Measurements from ENCODE around the gene GBP6. TPM values are rescaled to one million over a fixed set of nuclear protein-coding genes. Genes with fewer than 3 reads are reported as not detected.
"Not testable (repeated sequence)": the region's sequence is repeated elsewhere in the genome, so short reads cannot be mapped to it uniquely, and the experiment has no call there.

GBP6 gene
- total RNA-seq, 4 donors from 2014 or later = not detected

DNA sequence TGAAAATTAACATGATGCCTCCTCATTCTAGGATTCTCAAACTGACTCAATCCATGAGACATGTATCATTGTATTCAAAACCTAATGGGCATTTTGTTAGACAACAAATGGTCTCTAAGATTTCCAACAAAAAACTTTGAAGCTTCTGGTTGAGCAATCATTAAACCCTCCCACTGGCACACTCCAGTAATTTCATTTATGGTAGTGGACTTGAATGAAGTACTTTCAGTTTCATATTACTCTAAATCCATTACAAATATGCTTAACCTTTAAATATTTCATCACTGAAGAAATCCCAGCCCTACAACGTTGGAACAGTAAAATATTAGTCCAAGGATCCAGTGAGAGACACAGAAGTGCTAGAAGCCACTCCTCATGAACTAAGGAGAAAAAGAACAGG is 43.5 kb downstream of the GBP6 start:
- Histone ChIP-seq H3K27me3 (no peaks in the 10 kb centered on the region), H3K9me3 (no peaks in the 10 kb centered on the region), H3K27ac (peak overlapping the region; percentile 13 to 68 (median 50)), H3K4me1 (peaks cover 0 to 3% of the 10 kb centered on the region in 2 donors), H3K4me3 (peak overlapping the region; percentile 24 to 50 (median 34)), H3K36me3 (no peaks in the 10 kb centered on the region)
- intact Hi-C loops (cut with DNase I; ENCODE audit: low total_unique reads) (no loop called here), in situ Hi-C loops (cut with MboI; ENCODE audit: low sequenced_read_pairs in 4 of 4) (no loop called here)
- DNase-seq (no peak), ATAC-seq (peak; percentile 52 to 60)
- no peak for TF ChIP-seq POLR2A (IDR thresholded peaks at IDR 0.05)
- no peak for TF ChIP-seq CTCF (IDR thresholded peaks at IDR 0.05 in 4 of 5, conservative IDR thresholded peaks at IDR 0.05 in 1 of 5)

DNA sequence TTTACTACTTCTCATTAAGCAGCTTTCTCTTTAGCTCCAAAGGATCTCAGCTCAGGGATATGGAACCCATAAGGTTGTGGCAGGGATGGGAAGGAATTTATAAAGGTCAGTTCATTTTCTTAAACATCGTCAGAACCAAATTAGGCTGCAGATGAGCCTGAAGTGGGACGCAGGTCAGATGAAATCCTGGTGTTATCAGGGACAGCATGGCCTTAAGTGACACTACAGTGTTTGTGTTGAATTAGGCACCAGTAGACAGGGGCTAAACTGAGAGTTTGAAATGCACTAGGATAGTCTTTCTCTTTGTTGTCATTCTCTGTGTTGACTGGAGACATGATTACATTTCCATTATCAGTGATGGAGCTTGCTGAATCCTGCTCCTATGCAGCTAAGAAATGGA is 43.9 kb downstream of the GBP6 start:
- in situ Hi-C loops (cut with MboI; ENCODE audit: low sequenced_read_pairs in 4 of 4); H3K27me3 ChIP-seq; DNase-seq; ATAC-seq; H3K9me3 ChIP-seq; intact Hi-C loops (cut with DNase I; ENCODE audit: low total_unique reads); H3K4me1 ChIP-seq; H3K36me3 ChIP-seq: not testable (repeated sequence)
- Histone ChIP-seq H3K27ac (peak overlapping the region; percentile 13 to 68 (median 50)), H3K4me3 (peak overlapping the region; percentile 24 to 50 (median 34))

DNA sequence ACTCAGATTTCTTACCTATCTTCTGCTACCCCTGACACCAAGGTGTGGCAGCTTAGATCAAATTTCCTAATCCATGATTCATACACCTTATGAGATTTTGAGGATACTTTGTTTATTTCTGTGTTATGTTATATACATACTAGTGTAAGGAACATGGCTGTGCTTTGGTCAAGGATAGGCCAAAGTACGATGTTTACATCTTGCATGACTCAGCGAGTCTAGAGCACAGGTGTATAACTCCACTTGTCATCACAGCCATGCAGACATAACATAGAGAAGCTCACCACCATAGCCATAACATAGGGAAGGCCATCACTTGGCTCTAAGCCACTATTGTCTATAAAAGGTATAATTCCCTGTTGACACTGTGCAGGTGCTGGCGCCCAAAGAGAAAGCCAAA is 61.2 kb downstream of the GBP6 start:
- TF ChIP-seq POLR2A (IDR thresholded peaks at IDR 0.05) (no peak), CTCF (IDR thresholded peaks at IDR 0.05 in 4 of 5, conservative IDR thresholded peaks at IDR 0.05 in 1 of 5) (no peak)
- H3K4me3 ChIP-seq = no peak overlapping the region
- in situ Hi-C loops (cut with MboI; ENCODE audit: low sequenced_read_pairs in 4 of 4) = no loop called here
- no peaks in the 10 kb centered on the region for H3K36me3 ChIP-seq
- no peaks in the 10 kb centered on the region for H3K9me3 ChIP-seq
- no peak overlapping the region for H3K27ac ChIP-seq
- intact Hi-C loops (cut with DNase I; ENCODE audit: low total_unique reads) = no loop called here
- no peak for DNase-seq
- H3K4me1 ChIP-seq = no peaks in the 10 kb centered on the region
- ATAC-seq = no peak
- no peaks in the 10 kb centered on the region for H3K27me3 ChIP-seq

DNA sequence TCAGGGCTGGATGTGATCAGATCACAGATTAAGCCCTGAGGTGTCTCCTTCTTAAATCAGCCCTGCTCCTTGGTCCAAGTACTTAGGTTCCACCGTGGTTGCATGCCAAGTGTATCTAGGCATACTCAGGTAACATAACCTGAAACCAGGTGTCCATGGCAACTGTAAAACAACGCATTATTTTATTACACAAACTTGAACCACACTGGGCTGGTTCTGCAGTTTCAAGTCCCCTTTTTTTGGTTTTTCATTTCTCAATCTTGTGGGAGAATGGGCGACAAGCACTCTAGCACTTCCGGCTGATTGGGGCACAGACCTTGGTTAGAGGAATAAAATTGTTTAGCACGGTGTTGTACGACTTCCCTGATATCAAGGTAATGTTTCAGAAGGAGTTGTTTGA is 65.2 kb downstream of the GBP6 start:
- H3K36me3 ChIP-seq = no peaks in the 10 kb centered on the region
- TF ChIP-seq CTCF (IDR thresholded peaks at IDR 0.05 in 4 of 5, conservative IDR thresholded peaks at IDR 0.05 in 1 of 5) = no peak
- no peak for TF ChIP-seq POLR2A (IDR thresholded peaks at IDR 0.05)
- no peaks in the 10 kb centered on the region for H3K4me1 ChIP-seq
- no peaks in the 10 kb centered on the region for H3K27me3 ChIP-seq
- no peak overlapping the region for H3K4me3 ChIP-seq
- no peaks in the 10 kb centered on the region for H3K9me3 ChIP-seq
- no peak for DNase-seq
- H3K27ac ChIP-seq = no peak overlapping the region
- intact Hi-C loops (cut with DNase I; ENCODE audit: low total_unique reads) = no loop called here
- in situ Hi-C loops (cut with MboI; ENCODE audit: low sequenced_read_pairs in 4 of 4) = no loop called here
- ATAC-seq = no peak

DNA sequence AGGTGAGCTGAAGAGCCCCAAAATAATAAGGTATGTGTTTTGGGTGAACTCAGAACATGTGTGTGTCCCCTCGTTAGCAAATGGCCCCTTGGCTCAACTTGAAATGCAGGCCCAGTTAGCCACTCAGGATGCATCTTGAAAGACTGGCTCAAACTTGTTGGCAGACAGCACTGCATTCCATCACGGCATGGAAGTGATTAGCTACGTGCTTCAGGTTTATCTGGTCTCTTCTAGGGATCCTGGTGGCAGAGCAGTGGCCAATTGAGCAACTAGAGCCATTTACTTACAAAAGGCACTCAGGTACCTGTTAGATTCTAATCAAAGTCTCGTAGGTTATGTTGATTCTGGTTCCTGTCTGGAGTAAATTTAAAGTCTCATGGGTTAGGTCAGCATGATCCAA is 65.8 kb downstream of the GBP6 start:
- in situ Hi-C loops (cut with MboI; ENCODE audit: low sequenced_read_pairs in 4 of 4); H3K36me3 ChIP-seq; H3K27ac ChIP-seq; DNase-seq; ATAC-seq; intact Hi-C loops (cut with DNase I; ENCODE audit: low total_unique reads); H3K9me3 ChIP-seq; H3K27me3 ChIP-seq; H3K4me1 ChIP-seq; H3K4me3 ChIP-seq: not testable (repeated sequence)

DNA sequence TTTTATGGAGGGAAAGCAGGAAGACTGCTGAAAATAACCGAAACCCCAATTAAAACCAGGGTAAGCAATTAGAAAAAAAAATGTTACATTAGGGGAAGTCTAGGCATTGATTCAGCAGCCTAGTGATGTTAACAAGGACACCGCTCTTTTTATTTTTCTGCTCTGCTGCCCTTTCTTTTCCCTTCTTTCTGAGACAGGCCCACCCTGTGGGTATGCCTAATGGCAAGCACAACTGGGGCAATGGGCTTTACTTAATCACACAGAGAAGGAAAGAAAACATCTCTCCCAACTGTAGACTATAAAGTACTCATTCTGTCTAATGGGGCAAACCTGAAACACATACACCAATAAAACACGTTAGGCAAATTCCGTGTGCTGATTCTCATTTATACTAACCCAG is 69.6 kb downstream of the GBP6 start:
- intact Hi-C loops (cut with DNase I; ENCODE audit: low total_unique reads) (no loop called here), in situ Hi-C loops (cut with MboI; ENCODE audit: low sequenced_read_pairs in 4 of 4) (no loop called here)
- H3K36me3 ChIP-seq = no peaks in the 10 kb centered on the region
- no peaks in the 10 kb centered on the region for H3K27me3 ChIP-seq
- ATAC-seq (no peak), DNase-seq (no peak)
- no peaks in the 10 kb centered on the region for H3K9me3 ChIP-seq
- no peak for TF ChIP-seq POLR2A (IDR thresholded peaks at IDR 0.05)
- TF ChIP-seq CTCF (IDR thresholded peaks at IDR 0.05 in 4 of 5, conservative IDR thresholded peaks at IDR 0.05 in 1 of 5) = no peak
- H3K27ac ChIP-seq = no peak overlapping the region
- H3K4me3 ChIP-seq = no peak overlapping the region
- H3K4me1 ChIP-seq = no peaks in the 10 kb centered on the region

DNA sequence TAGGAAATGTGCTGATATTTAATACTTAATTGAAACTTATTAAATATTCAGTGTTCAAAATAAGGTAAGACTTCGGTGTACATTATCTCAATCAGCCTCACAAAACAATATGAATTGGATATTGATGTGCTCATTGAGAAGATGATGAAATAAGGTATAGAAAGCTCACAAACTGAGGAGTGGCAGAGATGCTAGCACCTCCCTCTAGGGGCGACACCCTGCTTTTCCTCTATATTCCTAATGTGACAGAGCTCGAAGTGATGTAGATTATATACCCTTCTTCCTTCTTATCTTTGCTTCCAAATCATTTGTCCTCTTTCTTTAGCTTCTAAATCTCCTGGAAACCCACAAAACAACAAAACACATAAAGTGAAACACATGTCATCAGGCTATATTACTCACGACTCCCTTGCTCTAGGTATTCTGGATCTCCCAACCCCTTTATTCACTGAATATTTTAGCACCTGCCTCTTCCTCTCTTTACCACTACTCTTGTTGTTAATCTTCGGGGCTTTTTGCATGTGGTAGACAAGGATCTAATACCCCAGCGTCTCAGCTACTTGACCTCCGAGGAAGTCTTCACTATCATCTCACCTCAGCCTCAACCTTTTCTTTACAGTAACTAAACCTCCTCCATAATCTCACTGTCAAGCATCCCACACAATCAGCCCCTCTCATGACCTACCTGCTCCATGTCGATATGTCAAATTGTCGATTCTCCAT is 70.4 kb downstream of the GBP6 start:
- in situ Hi-C loops (cut with MboI; ENCODE audit: low sequenced_read_pairs in 4 of 4) = not testable (repeated sequence)

More for the DNA sequence above, 70.4 kb downstream of the GBP6 start:
- intact Hi-C loops (cut with DNase I; ENCODE audit: low total_unique reads); H3K4me3 ChIP-seq; ATAC-seq; H3K36me3 ChIP-seq; H3K27me3 ChIP-seq; DNase-seq; H3K4me1 ChIP-seq; H3K9me3 ChIP-seq; H3K27ac ChIP-seq: not testable (repeated sequence)
